HG02642 (cell line): ENCODE data around the gene OR6B3.
A peak's percentile ranks its signal among the peaks of the same experiment; 100 is the strongest.
"Not testable (repeated sequence)": the region's sequence is repeated elsewhere in the genome, so short reads cannot be mapped to it uniquely, and the experiment has no call there.

ENCODE experiments used
- ATAC-seq: cut with Tn5 transposase; IDR thresholded peaks from one replicate; pipeline ENCODE4 v1.9.1; 2021; ENCODE audit warnings: mild to moderate bottlenecking; ENCODE audit not compliant: unreplicated experiment, poor library complexity

Gene OR6B3

DNA sequence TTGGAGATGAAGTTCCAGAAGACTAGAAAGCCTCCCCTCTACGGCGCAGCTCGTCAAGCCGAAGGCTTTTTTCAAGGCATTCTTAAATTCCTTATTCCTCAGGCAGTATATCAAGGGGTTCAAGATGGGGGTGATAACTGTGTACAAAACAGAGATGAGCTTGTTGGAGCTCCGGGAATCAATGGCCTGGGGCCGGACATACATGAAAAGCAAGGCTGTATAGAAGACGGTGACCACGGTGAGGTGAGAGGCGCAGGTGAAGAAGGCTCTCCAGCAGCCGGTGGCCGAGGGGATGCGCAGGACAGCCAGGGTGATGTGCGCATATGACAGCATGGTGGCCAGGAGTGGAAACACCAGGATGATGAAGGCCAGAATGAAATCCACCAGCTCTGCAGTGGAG, 8.2 kb downstream of the OR6B3 start:
- no peak for ATAC-seq

DNA sequence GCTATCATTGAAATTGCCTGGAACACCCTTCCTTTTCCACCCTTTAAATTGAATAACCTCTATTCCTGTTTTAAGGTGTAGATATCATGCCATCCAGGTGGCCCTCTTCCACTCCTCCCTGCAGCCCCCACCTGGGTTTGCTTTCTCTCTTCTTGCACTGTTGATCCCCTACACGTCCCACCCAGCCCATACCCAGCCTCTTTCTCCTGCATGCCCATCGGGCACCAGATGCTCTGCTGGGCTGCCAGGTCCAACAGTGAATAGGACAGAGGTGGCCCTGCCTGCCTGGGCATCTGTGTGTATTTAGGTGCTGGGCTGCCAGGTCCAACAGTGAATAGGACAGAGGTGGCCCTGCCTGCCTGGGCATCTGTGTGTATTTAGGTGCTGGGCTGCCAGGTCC, 9.2 kb downstream of the OR6B3 start:
- ATAC-seq: not testable (repeated sequence)

DNA sequence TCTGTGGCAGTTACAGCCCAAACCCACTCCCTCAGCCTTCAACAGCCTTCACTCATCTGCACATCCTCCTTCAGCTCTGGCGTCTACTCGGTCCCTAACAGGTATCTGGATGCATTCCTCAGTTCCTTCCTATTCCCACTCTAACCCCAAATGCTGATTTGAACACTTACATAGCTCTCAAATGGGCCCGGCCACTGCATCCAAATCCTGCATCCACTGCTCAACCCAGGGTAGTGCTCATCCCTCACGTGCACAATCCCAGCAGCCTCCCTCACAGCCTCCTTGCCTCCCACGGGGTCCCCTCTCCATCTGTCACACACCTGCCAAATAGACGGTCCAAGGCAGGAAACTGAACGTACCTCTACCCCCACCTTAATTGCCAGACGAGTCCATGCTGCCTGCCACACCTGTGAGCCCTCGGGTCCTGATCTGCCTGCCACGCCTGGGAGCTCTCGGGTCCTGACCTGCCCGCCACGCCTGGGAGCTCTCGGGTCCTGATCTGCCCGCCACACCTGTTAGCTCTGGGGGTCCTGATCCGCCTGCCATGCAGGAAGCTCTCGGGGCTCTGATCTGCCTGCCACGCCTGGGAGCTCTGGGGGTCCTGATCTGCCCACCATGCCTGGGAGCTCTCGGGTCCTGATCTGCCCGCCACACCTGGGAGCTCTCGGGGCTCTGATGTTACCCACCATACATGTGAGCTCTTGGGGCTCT, 9.9 kb downstream of the OR6B3 start:
- no peak for ATAC-seq

DNA sequence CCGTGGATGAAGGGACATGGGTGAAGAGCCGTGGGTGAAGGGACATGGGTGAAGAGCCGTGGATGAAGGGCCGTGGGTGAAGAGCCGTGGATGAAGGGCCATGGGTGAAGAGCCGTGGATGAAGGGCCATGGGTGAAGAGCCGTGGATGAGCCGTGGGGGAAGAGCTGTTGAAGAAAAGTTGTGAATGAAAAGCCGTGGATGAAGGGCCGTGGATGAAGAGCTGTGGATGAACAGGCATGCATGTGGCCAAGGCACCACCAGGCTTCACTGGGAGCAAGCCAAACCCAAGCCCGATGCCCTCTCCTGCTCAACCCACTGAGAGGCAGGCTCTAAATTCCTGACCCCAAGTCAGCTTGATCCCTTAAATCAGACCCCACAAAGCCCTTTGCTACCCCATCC, 10.6 kb downstream of the OR6B3 start:
- ATAC-seq: no peak

DNA sequence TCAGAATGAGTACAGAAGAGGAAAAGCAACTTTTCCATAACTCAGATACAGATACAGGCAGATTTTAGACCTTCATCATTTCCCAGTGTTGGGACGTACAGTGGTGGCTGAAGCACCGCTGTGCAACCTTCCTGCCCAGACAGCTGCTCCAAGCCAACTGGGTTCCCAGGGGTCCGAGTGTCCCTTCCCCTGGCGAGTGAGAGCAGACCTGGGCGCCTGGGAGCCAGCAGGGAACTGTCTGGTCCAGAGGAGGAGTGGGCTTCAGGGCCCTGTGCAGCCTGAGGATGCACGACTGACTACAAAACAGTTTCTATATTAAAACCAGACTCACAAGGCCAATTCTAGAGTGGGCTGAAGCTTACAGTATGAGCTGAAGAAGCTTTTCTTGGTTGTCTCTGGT, 12.0 kb downstream of the OR6B3 start:
- no peak for ATAC-seq

DNA sequence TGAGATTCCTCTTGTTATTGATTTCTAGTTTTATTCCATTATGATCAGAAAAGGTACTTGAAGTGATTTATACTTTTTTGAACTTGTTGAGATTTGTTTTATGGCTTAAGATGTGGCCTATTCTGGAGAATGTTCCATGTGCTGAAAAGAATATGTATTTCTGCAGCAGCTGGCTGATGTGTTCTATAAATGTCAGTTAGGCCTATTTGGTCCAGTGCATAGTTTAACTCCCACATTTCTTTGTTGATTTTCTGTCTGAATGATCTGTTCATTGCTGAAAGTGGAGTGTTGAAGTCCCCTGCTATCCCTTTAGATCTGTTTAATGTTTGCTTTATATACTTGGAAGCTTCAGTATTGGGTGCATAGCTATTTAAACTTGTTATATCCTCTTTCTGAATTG, 16.0 kb downstream of the OR6B3 start:
- no peak for ATAC-seq

DNA sequence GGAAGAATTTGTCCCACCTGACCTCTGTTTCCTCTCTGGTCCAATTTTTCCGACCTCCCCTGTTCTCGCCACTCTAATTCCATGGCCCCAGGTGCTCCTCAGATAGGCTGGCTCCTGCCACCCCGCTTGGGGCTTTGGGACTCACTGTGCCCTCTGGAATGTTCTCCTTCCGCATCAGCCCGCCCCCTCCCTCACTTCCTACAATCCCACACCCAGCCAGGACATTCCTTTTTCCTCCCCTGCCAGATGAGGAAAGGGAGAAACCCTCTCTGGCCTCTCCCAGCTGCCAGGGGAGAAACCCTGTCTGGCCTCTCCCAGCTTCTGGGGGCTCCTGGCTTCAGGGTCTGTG, 20.0 kb downstream of the OR6B3 start:
- no peak for ATAC-seq

DNA sequence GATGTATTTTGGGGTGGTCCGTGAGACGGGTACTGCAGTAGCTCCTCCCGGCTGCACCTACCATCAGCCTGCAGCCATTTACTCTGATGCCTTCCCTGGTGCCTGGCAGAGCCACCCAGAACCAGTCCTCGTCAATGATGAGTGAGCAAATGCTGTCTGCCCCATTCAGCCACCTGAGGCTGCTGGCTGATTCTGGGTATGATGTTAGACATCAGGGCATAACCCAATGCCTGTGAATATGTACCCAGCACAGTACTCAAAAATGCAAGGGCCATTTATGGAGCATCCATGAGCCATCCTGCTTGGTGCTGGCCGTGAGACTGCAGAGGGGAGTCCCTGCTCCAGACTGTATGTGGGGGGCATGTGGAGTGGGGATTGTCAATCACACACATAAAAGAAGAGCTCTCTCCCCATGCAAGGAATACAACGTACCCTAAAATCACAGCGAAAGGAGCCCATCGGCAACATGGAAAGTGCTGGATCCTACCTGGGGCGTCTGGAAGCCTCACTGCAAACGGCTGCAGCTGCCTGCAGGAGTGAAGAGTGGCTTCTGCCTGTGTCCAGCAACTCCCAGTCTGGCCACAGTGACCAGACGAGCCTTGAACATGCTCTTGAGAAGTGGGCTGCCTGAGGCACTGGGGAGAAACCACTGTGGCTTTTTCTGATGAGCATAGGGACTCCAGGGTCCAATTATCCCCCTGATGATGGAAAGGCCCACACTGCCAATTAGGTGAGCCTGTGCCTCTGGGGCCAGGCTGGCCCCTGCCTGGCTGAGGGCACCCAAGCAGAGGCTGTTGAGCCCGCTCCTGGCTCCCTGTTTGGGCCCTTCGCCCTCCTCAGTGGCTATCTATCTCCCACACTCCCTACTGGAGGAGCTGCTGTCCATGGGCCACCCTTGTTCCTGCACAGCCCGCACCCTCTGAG, 20.7 kb downstream of the OR6B3 start:
- no peak for ATAC-seq

DNA sequence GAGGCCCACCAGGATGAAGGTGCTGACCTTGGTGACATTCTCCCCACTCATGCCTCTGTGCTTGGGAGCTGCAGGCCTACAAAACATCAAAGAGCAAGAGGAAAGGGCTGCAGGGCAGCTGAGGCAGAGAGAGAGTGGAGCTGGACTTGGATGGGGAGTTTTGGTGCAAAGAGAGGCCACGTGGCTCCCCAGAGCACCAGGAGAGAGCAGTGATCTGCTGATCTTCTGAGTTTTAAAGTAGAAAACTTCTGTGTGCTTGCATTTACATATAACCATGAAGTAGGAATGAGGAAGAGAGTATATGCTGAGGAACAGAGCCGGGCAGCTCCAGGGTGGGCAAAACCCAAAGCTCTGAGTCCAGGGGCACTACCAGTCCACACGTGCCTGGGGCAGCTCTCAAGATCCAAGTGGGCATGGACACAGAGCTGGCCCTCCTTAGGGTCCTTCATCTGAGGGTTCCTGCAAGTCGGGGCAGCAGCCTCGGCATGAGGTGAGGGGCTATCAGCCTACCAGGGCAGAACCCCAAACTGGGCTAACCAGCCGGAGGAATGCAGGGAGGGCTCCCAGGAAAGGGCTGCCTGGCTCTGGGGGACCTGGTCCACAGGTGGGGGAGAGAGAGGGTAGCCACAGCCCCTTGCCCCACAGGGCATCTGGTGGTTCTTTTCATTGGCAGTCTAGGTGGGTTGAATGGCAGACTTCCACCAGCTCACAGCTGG, 22.8 kb downstream of the OR6B3 start, which contains the start of gene OR6B2:
Gene OR6B2, minus strand, starts transcription at position 51 of the 716 bp plus-strand sequence. Its CDS starts 0 bp downstream, at position 51.
- no peak for ATAC-seq

DNA sequence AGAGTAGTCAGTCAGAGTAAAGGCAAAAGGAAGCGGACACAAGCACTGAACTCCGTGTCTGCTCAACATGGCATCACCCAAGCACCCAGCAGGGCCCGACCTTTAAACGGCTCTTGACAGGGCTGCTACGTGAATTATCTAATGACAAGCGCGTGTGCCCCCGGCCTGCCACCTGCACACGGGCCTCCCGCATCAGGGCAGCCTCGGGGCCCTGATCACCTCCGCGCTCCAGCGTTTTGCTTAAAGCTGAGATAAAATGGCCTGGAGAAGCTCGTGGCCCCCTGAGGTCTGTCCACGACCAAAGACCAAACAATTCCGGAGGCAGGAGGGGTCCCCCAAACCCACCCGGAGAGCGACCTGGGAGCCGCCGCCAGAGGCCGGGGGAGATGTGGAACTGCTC, 28.6 kb downstream of the OR6B3 start:
- ATAC-seq: peak; percentile 18

DNA sequence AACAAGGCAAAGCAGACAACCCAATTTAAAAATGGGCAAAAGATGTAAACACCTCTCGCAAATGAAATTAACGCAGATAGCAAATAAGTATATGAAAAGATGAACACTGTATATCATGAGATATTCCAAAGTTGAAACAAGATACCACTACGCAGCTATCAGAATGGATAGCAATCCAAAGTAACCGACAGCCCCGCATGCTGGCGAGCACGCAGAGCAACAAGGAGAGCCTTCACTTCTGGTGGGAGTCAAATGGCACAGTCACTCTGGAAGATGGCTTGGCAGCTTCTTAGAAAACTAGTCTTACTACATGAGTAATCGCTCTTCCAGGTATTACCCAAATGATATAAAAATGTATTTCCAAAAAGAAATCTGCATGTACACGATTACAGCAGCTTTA, 29.5 kb downstream of the OR6B3 start:
- ATAC-seq: no peak

DNA sequence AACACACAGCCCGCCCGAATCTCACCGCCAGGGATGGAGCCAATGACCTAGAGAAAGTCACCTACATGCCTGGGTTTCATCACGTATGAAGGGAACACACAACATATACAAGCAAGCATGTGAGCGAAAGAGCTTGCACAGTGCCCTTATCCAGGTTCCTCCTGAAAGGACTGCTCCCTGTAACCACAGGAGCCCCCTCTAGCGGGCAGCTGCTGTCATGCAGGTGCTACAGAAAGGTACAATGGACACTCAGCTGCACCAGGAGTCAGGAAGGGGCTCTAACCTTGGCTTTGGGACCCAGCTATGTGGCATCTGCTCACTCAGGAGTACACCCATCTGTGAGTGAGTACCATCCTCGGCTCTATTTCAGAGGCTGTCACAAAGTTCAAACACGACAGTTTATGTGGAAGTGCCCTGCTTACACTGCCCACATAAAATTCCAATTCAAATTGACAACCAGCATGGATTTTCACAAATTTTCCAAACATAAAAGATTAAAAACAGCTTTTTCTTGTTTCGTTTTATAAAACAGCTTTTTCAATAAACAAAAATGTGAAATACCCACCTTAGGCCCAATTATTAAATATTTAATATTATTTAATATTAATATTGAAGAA, 31.7 kb downstream of the OR6B3 start:
- ATAC-seq: no peak

DNA sequence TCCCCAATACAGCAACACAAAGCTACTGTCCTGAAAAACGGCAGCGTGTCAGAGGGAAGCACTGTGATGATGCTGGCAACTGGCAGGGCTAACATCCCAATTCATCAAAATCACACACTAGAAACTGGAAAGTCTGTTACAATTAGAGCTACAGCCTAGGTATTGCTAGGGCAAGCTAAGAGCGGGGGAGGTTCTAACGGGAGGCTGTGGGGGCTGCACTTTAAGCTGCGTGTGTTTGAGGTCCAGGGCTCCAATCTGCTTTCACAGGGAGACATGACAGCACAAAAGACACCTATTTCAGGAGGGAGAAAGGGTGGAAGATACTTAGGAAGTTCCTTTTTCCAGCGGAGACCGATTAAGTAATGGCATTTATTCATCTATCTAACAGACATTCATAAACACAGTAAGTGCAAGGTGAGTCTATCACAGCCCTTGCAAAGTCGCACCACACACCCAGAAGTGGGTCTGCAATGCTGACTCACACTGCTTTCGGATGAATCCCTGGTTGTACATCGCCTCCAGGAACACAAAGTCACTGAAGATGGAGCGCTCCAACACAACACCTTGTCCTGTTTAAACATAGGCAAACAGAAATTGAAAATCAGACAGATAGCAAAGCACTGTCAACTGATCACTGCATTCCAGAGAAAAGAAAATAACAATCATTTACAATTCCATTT, 35.1 kb downstream of the OR6B3 start:
- ATAC-seq: no peak

DNA sequence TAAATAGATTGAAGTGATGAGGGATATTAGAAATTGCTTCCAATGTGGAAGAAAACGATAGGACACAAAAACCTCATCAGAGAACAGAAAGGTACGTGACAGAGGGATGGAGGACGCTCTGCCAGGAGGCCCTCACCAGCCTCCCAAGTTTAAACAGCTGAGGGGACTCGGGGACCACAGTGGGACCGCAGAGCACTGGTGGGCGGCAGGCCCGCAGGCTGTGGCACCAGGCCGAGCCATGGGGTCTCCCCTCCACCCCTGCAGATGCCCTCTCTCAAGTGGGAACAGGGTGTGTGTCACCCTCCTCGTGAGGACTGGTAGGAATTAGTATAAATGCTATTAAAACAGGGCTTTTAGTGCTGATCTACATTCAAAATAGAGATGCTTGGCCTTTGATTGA, 39.0 kb downstream of the OR6B3 start:
- ATAC-seq: no peak

DNA sequence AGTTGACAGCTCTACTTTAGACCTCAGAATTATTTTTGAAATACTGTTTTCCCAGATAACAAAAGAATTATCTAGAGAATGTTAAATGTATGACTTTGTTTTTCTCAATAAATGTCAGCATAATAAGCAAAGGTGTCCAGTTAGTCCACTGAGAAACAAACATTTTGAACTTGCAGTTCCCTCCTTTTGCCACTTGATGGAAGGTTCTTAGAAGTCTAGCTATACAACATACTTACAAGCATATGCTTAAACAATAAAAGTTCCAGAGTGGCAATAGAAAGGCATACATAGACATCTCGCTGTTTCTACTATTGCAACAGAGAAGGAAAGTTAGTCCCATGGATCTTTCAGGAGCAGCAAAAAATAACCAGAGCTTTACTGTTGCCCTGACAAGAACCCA, 40.0 kb downstream of the OR6B3 start:
- ATAC-seq: no peak

DNA sequence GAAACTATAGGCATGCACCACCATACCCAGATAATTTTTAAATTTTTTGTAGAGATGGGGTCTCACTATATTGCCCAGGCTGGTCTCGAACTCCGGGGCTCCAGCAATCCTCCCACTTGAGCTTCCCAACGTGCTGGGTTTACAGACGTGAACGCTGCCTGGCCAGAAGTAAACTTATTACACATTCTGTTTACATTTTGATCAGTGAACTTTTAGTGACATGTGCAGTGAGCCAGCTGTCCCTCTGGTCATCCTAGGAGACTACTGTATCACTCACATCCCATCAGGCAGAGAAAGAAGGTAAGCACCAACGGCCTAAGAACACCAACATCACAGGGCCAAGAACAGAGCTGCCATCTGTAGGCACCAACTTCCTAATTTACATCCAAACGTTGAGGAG, 50.3 kb downstream of the OR6B3 start:
- no peak for ATAC-seq

DNA sequence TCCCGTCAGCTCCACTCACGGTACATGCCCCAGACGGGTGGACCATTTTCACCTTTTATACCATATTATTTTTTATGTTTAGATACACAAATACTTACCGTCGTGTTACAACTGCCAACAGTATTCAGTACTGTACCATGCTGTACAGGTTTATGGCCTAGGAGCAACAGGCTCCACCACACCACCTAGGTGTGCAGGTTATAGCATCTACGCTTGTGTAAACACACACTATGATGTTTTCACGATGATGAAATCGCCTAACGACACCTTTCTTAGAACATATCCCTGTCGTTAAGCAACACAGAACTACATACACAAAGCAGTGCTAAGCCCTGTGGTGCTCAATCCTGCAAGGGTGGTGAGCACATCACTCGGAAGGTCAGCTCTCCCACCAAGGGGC, 52.6 kb downstream of the OR6B3 start:
- no peak for ATAC-seq

DNA sequence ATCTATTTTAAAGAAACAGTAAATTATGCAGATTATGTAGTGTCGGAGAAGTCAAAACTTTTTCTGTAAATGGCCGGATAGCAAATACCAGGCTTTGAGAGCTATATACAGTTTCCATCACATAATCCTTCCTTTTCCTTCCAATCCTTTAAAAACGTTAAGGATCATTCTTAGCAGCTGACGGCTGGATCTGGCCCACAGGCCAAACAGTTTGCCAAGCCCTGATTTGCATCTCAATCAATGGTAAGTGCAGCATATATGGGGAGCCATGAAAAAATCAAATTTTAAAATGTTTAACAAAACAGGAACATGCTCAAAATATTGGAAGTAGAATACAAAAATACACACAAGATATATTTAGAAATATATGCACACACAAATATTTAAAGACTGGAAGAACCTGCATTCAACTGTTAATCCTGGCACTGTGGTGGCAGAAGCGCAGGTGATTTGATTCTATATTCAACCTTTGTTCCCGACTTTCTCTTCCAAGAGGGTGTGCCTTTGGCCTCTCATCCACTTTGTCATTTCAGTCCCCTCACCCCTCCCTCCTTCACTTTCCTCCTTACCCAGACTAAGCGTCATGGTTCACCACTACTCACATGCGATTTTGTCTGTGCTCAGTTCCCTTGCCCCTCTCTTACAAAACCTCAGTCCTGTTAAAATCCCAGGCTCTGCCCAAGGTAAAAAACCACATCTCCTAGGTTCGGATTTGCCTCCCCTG, 55.5 kb downstream of the OR6B3 start:
- no peak for ATAC-seq
